ENCODE results near the gene GUCY2C. TPM values are rescaled to one million over a fixed set of nuclear protein-coding genes. Genes with fewer than 3 reads are reported as not detected.

GUCY2C gene
- total and polyA plus RNA-seq, 4 donors, result 3.0 TPM; not detected in 3

GRCh38 chr12:14578646-14579045 lies 117.8 kb downstream of the GUCY2C start:
- intact Hi-C loops (cut with DNase I), result no loop called here
- DNase-seq (no peak), ATAC-seq (ENCODE audit: low FRiP score) (no peak)
- Histone ChIP-seq H3K27me3 (ENCODE audit: control insufficient read depth in 1 of 2, insufficient read depth in 2 of 2, low read length in 1 of 2) (no peaks in the 10 kb centered on the region), H3K4me3 (ENCODE audit: low read length in 2 of 2) (no peak overlapping the region), H3K9me3 (ENCODE audit: control insufficient read depth, low read length) (no peaks in the 10 kb centered on the region), H3K27ac (ENCODE audit: low read depth in 1 of 2, low read length in 2 of 2) (no peak overlapping the region), H3K4me1 (ENCODE audit: control insufficient read depth in 1 of 2, insufficient read depth in 2 of 2, low read length in 2 of 2) (no peaks in the 10 kb centered on the region), H3K36me3 (ENCODE audit: control insufficient read depth in 1 of 2, insufficient read depth in 2 of 2, low read length in 1 of 2) (no peaks in the 10 kb centered on the region)
- 96% methylated on average over 8 of the region's 8 CpGs for WGBS, 2 donors

- H3K36me3 ChIP-seq (ENCODE audit: control insufficient read depth in 1 of 2, insufficient read depth in 2 of 2, low read length in 1 of 2), result no peaks in the 10 kb centered on the region
- ATAC-seq (ENCODE audit: low FRiP score) (no peak), DNase-seq (no peak)
- WGBS, 2 donors, result 87 to 89% methylated on average over 1 of the region's 1 CpG
- no peaks in the 10 kb centered on the region for H3K9me3 ChIP-seq (ENCODE audit: control insufficient read depth, low read length)
- intact Hi-C loops (cut with DNase I), result no loop called here
- no peaks in the 10 kb centered on the region for H3K4me1 ChIP-seq (ENCODE audit: control insufficient read depth in 1 of 2, insufficient read depth in 2 of 2, low read length in 2 of 2)
- no peak overlapping the region for H3K4me3 ChIP-seq (ENCODE audit: low read length in 2 of 2)
- no peak overlapping the region for H3K27ac ChIP-seq (ENCODE audit: low read depth in 1 of 2, low read length in 2 of 2)
- H3K27me3 ChIP-seq (ENCODE audit: control insufficient read depth in 1 of 2, insufficient read depth in 2 of 2, low read length in 1 of 2), result no peaks in the 10 kb centered on the region
Measured at GRCh38 chr12:14577344-14577743, 119.1 kb downstream of the GUCY2C start.

- DNase-seq (no peak), ATAC-seq (ENCODE audit: low FRiP score) (no peak)
- Histone ChIP-seq H3K36me3 (ENCODE audit: control insufficient read depth in 1 of 2, insufficient read depth in 2 of 2, low read length in 1 of 2) (no peaks in the 10 kb centered on the region), H3K27me3 (ENCODE audit: control insufficient read depth in 1 of 2, insufficient read depth in 2 of 2, low read length in 1 of 2) (no peaks in the 10 kb centered on the region), H3K9me3 (ENCODE audit: control insufficient read depth, low read length) (no peaks in the 10 kb centered on the region), H3K4me3 (ENCODE audit: low read length in 2 of 2) (no peak overlapping the region), H3K27ac (ENCODE audit: low read depth in 1 of 2, low read length in 2 of 2) (no peak overlapping the region), H3K4me1 (ENCODE audit: control insufficient read depth in 1 of 2, insufficient read depth in 2 of 2, low read length in 2 of 2) (no peaks in the 10 kb centered on the region)
- intact Hi-C loops (cut with DNase I), result no loop called here
- WGBS, 2 donors, result 80% methylated on average over 8 of the region's 8 CpGs
Measured at GRCh38 chr12:14576896-14577295, 119.5 kb downstream of the GUCY2C start.

- DNase-seq (no peak), ATAC-seq (ENCODE audit: low FRiP score) (no peak)
- Histone ChIP-seq H3K4me3 (ENCODE audit: low read length in 2 of 2) (no peak overlapping the region), H3K27me3 (ENCODE audit: control insufficient read depth in 1 of 2, insufficient read depth in 2 of 2, low read length in 1 of 2) (no peaks in the 10 kb centered on the region), H3K27ac (ENCODE audit: low read depth in 1 of 2, low read length in 2 of 2) (no peak overlapping the region), H3K36me3 (ENCODE audit: control insufficient read depth in 1 of 2, insufficient read depth in 2 of 2, low read length in 1 of 2) (no peaks in the 10 kb centered on the region), H3K9me3 (ENCODE audit: control insufficient read depth, low read length) (no peaks in the 10 kb centered on the region), H3K4me1 (ENCODE audit: control insufficient read depth in 1 of 2, insufficient read depth in 2 of 2, low read length in 2 of 2) (no peaks in the 10 kb centered on the region)
- 100% methylated on average over 1 of the region's 1 CpG for WGBS, 2 donors
- intact Hi-C loops (cut with DNase I), result no loop called here
Measured at GRCh38 chr12:14575585-14575984, 120.8 kb downstream of the GUCY2C start.

- no peak for ATAC-seq (ENCODE audit: low FRiP score)
- WGBS, 2 donors, result 90% methylated on average over 5 of the region's 5 CpGs
- DNase-seq, result no peak
- Histone ChIP-seq H3K27ac (ENCODE audit: low read depth in 1 of 2, low read length in 2 of 2) (no peak overlapping the region), H3K4me1 (ENCODE audit: control insufficient read depth in 1 of 2, insufficient read depth in 2 of 2, low read length in 2 of 2) (no peaks in the 10 kb centered on the region), H3K27me3 (ENCODE audit: control insufficient read depth in 1 of 2, insufficient read depth in 2 of 2, low read length in 1 of 2) (no peaks in the 10 kb centered on the region), H3K4me3 (ENCODE audit: low read length in 2 of 2) (no peak overlapping the region), H3K9me3 (ENCODE audit: control insufficient read depth, low read length) (no peaks in the 10 kb centered on the region), H3K36me3 (ENCODE audit: control insufficient read depth in 1 of 2, insufficient read depth in 2 of 2, low read length in 1 of 2) (no peaks in the 10 kb centered on the region)
- intact Hi-C loops (cut with DNase I), result no loop called here
Measured at GRCh38 chr12:14573118-14573517, 123.3 kb downstream of the GUCY2C start.

GRCh38 chr12:14572401-14572800 lies 124.0 kb downstream of the GUCY2C start:
- WGBS, 2 donors, result 85% methylated on average over 4 of the region's 4 CpGs
- H3K4me3 ChIP-seq (ENCODE audit: low read length in 2 of 2), result no peak overlapping the region
- ATAC-seq (ENCODE audit: low FRiP score), result no peak
- no peaks in the 10 kb centered on the region for H3K27me3 ChIP-seq (ENCODE audit: control insufficient read depth in 1 of 2, insufficient read depth in 2 of 2, low read length in 1 of 2)
- no peaks in the 10 kb centered on the region for H3K9me3 ChIP-seq (ENCODE audit: control insufficient read depth, low read length)
- intact Hi-C loops (cut with DNase I), result no loop called here
- no peak overlapping the region for H3K27ac ChIP-seq (ENCODE audit: low read depth in 1 of 2, low read length in 2 of 2)
- no peaks in the 10 kb centered on the region for H3K36me3 ChIP-seq (ENCODE audit: control insufficient read depth in 1 of 2, insufficient read depth in 2 of 2, low read length in 1 of 2)
- DNase-seq, result no peak
- no peaks in the 10 kb centered on the region for H3K4me1 ChIP-seq (ENCODE audit: control insufficient read depth in 1 of 2, insufficient read depth in 2 of 2, low read length in 2 of 2)

- intact Hi-C loops (cut with DNase I), result loop anchor here in 1 of 2 donors (2.0 kb wide), 1 partner anchor 57 kb away; no protein-coding TSS in a partner anchor
- H3K27ac ChIP-seq (ENCODE audit: low read depth in 1 of 2, low read length in 2 of 2), result no peak overlapping the region
- WGBS, 2 donors, result 72% methylated on average over 3 of the region's 3 CpGs
- ATAC-seq (ENCODE audit: low FRiP score) (no peak), DNase-seq (no peak)
- no peaks in the 10 kb centered on the region for H3K9me3 ChIP-seq (ENCODE audit: control insufficient read depth, low read length)
- no peak overlapping the region for H3K4me3 ChIP-seq (ENCODE audit: low read length in 2 of 2)
- no peaks in the 10 kb centered on the region for H3K4me1 ChIP-seq (ENCODE audit: control insufficient read depth in 1 of 2, insufficient read depth in 2 of 2, low read length in 2 of 2)
- no peaks in the 10 kb centered on the region for H3K36me3 ChIP-seq (ENCODE audit: control insufficient read depth in 1 of 2, insufficient read depth in 2 of 2, low read length in 1 of 2)
- no peaks in the 10 kb centered on the region for H3K27me3 ChIP-seq (ENCODE audit: control insufficient read depth in 1 of 2, insufficient read depth in 2 of 2, low read length in 1 of 2)
Measured at GRCh38 chr12:14571779-14572178, 124.6 kb downstream of the GUCY2C start.

- 97% methylated on average over 1 of the region's 1 CpG for WGBS, 2 donors
- Histone ChIP-seq H3K27ac (ENCODE audit: low read depth in 1 of 2, low read length in 2 of 2) (no peak overlapping the region), H3K27me3 (ENCODE audit: control insufficient read depth in 1 of 2, insufficient read depth in 2 of 2, low read length in 1 of 2) (no peaks in the 10 kb centered on the region), H3K4me1 (ENCODE audit: control insufficient read depth in 1 of 2, insufficient read depth in 2 of 2, low read length in 2 of 2) (no peaks in the 10 kb centered on the region), H3K9me3 (ENCODE audit: control insufficient read depth, low read length) (no peaks in the 10 kb centered on the region), H3K4me3 (ENCODE audit: low read length in 2 of 2) (no peak overlapping the region), H3K36me3 (ENCODE audit: control insufficient read depth in 1 of 2, insufficient read depth in 2 of 2, low read length in 1 of 2) (no peaks in the 10 kb centered on the region)
- DNase-seq, result no peak
- no peak for ATAC-seq (ENCODE audit: low FRiP score)
- intact Hi-C loops (cut with DNase I), result loop anchor here in 1 of 2 donors (2.0 kb wide), 1 partner anchor 55 kb away; no protein-coding TSS in a partner anchor
Measured at GRCh38 chr12:14570231-14570630, 126.2 kb downstream of the GUCY2C start.

- DNase-seq, result peak; percentile 85 to 88
- WGBS, 2 donors, result 5 to 7% methylated on average over 67 to 76 of the region's 76 CpGs
- no peaks in the 10 kb centered on the region for H3K27me3 ChIP-seq (ENCODE audit: control insufficient read depth in 1 of 2, insufficient read depth in 2 of 2, low read length in 1 of 2)
- H3K9me3 ChIP-seq (ENCODE audit: control insufficient read depth, low read length), result no peaks in the 10 kb centered on the region
- ATAC-seq (ENCODE audit: low FRiP score), result peak; percentile 83
- H3K36me3 ChIP-seq (ENCODE audit: control insufficient read depth in 1 of 2, insufficient read depth in 2 of 2, low read length in 1 of 2), result no peaks in the 10 kb centered on the region
- H3K4me1 ChIP-seq (ENCODE audit: control insufficient read depth in 1 of 2, insufficient read depth in 2 of 2, low read length in 2 of 2), result no peaks in the 10 kb centered on the region
- peak within 1 kb of the TSS; percentile 8 to 35 for H3K4me3 ChIP-seq (ENCODE audit: low read length in 2 of 2)
- intact Hi-C loops (cut with DNase I), result no loop called here
- no peak within 1 kb of the TSS for H3K27ac ChIP-seq (ENCODE audit: low read depth in 1 of 2, low read length in 2 of 2)
Measured at GRCh38 chr12:14567351-14568162, 128.8 kb downstream of the GUCY2C start, which contains the start of gene PLBD1. Gene PLBD1 (minus strand): TSS chr12:14567883. CDS start chr12:14567696, 187 bp downstream.

Data from aorta (tissue), 5 donors.